GM19351 (cell line): ENCODE measurements around the gene PSD.
A peak's percentile ranks its signal among the peaks of the same experiment; 100 is the strongest.

Source experiments
- ATAC-seq: cut with Tn5 transposase; IDR thresholded peaks from one replicate; pipeline ENCODE4 v1.9.1; 2021; ENCODE audit warnings: mild to moderate bottlenecking, moderate library complexity; ENCODE audit not compliant: unreplicated experiment

Gene PSD

GRCh38 chr10:102444851-102445250 is 26.3 kb upstream of the PSD start:
- ATAC-seq: no peak

- no peak for ATAC-seq
Measured at GRCh38 chr10:102438374-102438773, 19.8 kb upstream of the PSD start.

GRCh38 chr10:102437515-102437914 is 18.9 kb upstream of the PSD start:
- no peak for ATAC-seq

GRCh38 chr10:102436312-102436711 is 17.7 kb upstream of the PSD start:
- no peak for ATAC-seq

GRCh38 chr10:102435529-102436233 is 17.1 kb upstream of the PSD start:
- ATAC-seq: no peak

- ATAC-seq: no peak
Measured at GRCh38 chr10:102435133-102435497, 16.5 kb upstream of the PSD start.

GRCh38 chr10:102434394-102435132 is 16.0 kb upstream of the PSD start:
- ATAC-seq: no peak

- ATAC-seq: no peak
Measured at GRCh38 chr10:102433619-102434046, 15.0 kb upstream of the PSD start.

GRCh38 chr10:102432162-102432950 is 13.8 kb upstream of the PSD start, which contains the start of gene CUEDC2:
Gene CUEDC2, minus strand, starts transcription at chr10:102432574. Its CDS starts 7,386 bp downstream, at chr10:102425188.
- peak; percentile 84 for ATAC-seq

GRCh38 chr10:102431452-102432124 is 13.0 kb upstream of the PSD start:
- ATAC-seq: peak; percentile 3

- no peak for ATAC-seq
Measured at GRCh38 chr10:102429468-102429867, 10.9 kb upstream of the PSD start.

GRCh38 chr10:102426803-102427287 is 8.3 kb upstream of the PSD start:
- no peak for ATAC-seq

GRCh38 chr10:102425444-102425843 is 6.9 kb upstream of the PSD start:
- ATAC-seq: no peak

GRCh38 chr10:102424916-102425315 is 6.3 kb upstream of the PSD start:
- ATAC-seq: no peak

GRCh38 chr10:102424145-102424544 is 5.6 kb upstream of the PSD start:
- ATAC-seq: no peak

- no peak for ATAC-seq
Measured at GRCh38 chr10:102423372-102423968, 4.9 kb upstream of the PSD start.

GRCh38 chr10:102422545-102423129 is 4.1 kb upstream of the PSD start:
- peak; percentile 39 for ATAC-seq

GRCh38 chr10:102421757-102422512 is 3.4 kb upstream of the PSD start:
- ATAC-seq: no peak

- no peak for ATAC-seq
Measured at GRCh38 chr10:102421507-102421756, 2.8 kb upstream of the PSD start.
